Panc1 (cell line): Measurements from ENCODE around the gene WFS1. TPM values are rescaled to one million over a fixed set of nuclear protein-coding genes. Genes with fewer than 3 reads are reported as not detected.

ENCODE experiments used
- ATAC-seq: fragments of 200-7000 bp; cut with Tn5 transposase; 2 replicates; pipeline ENCODE4 v1.9.1; 2020; ENCODE audit warnings: mild to moderate bottlenecking, moderate library complexity
- BruUV-seq: library from RNA; stranded (reverse); fragments of 400-500 nt; replicated peaks from 2 replicates; lab custom pipeline; 2021; lab: Mats Ljungman, UMichigan
- CTCF ChIA-PET: fragments of 300-600 bp; sonication (Branson Sonifier 250); formaldehyde crosslinking; loops from one replicate; lab custom pipeline; 2022; ENCODE audit warnings: antibody characterized with exemption; lab: Charles Lee
- POLR2A ChIA-PET: fragments of 300-600 bp; sonication (Branson Sonifier 250); formaldehyde crosslinking; loops from one replicate; lab custom pipeline; 2022; ENCODE audit warnings: antibody characterized with exemption; lab: Charles Lee
- DNase-seq: peaks from one replicate; pipeline ENCODE4 v3.0.0-alpha.2; 2010; ENCODE audit warnings: low read depth, low spot score
- H3K27ac ChIP-seq: 2 replicates; pipeline ENCODE4 v1.5.1; 2011; ENCODE audit warnings: mild to moderate bottlenecking, low read length, inconsistent platforms
- H3K27me3 ChIP-seq: fragments of 200-500 bp; sonication (Bioruptor generic); 2 replicates; pipeline ENCODE4 v1.6.0; 2014; ENCODE audit warnings: low read length, inconsistent platforms; ENCODE audit not compliant: control insufficient read depth, insufficient read depth
- H3K36me3 ChIP-seq: fragments of 200-500 bp; sonication (Bioruptor generic); 2 replicates; pipeline ENCODE4 v1.5.1; 2014; ENCODE audit warnings: inconsistent platforms, mild to moderate bottlenecking, low read length, moderate library complexity; ENCODE audit not compliant: control insufficient read depth, insufficient read depth
- H3K4me1 ChIP-seq: 2 replicates; pipeline ENCODE4 v1.5.1; 2011; ENCODE audit warnings: inconsistent platforms, mild to moderate bottlenecking, low read length, moderate library complexity; ENCODE audit not compliant: control insufficient read depth, insufficient read depth
- H3K4me3 ChIP-seq, 2 experiments: 2 replicates each; pipeline ENCODE4 v1.5.1; 2011 to 2012; ENCODE audit warnings: low read depth in 2 of 2, low read length in 2 of 2, mild to moderate bottlenecking in 2 of 2, inconsistent platforms in 1 of 2, moderate library complexity in 1 of 2
- H3K9me3 ChIP-seq: fragments of 200-500 bp; sonication (Bioruptor generic); 2 replicates; pipeline ENCODE4 v1.5.1; 2014; ENCODE audit warnings: low read depth, mild to moderate bottlenecking, inconsistent platforms, low read length, moderate library complexity; ENCODE audit not compliant: control insufficient read depth, insufficient read depth
- POLR2AphosphoS5 ChIP-seq: IDR thresholded peaks from 2 replicates; pipeline ENCODE4 v1.6.1; 2012; ENCODE audit warnings: mild to moderate bottlenecking, low read depth, low read length, moderate library complexity
- SIN3A ChIP-seq: IDR thresholded peaks from 2 replicates; pipeline ENCODE4 v1.6.1; 2012; ENCODE audit warnings: low read depth, mild to moderate bottlenecking, low read length, moderate library complexity, borderline replicate concordance; ENCODE audit not compliant: insufficient read depth
- TCF7L2 ChIP-seq: IDR thresholded peaks from 2 replicates; pipeline ENCODE4 v1.6.1; 2011; ENCODE audit warnings: mild to moderate bottlenecking, low read depth, low read length, inconsistent platforms
- in situ Hi-C: cut with HindIII; loops from 2 replicates; pipeline ENCODE4 v1.10.0; 2016; ENCODE audit warnings: low sequenced_read_pairs, low pct_unique_long_range_greater_than_20kb
- intact Hi-C: fragments of 100-400 bp; cut with micrococcal nuclease; formaldehyde crosslinking; loops from one replicate; pipeline ENCODE4 v1.10.0; 2022; ENCODE audit not compliant: unreplicated experiment
- total RNA-seq: library from RNA; stranded (reverse); gene quantifications from one replicate; pipeline ENCODE4 v1.2.1, GENCODE V29; 2021; ENCODE audit not compliant: unreplicated experiment
- TF ChIP-seq, protein P1 (sequence below), 2 experiments: IDR thresholded peaks; 2 replicates each; pipeline ENCODE4 v1.6.1; 2011 to 2012; ENCODE audit warnings: low read depth in 2 of 2, control low read depth in 1 of 2, low read length in 1 of 2, mild to moderate bottlenecking in 1 of 2, moderate library complexity in 1 of 2; ENCODE audit not compliant: insufficient read depth in 1 of 2
- TF ChIP-seq, protein P2 (sequence below): fragments of 450-650 bp; IDR thresholded peaks from 2 replicates; pipeline ENCODE4 v1.5.1; 2017; ENCODE audit warnings: mild to moderate bottlenecking

The WFS1 gene
- total RNA-seq, 1 experiment from 2014 or later, result 67.5 TPM

- no peak for DNase-seq
- no peaks in the 10 kb centered on the region for H3K27me3 ChIP-seq
- no TSS peak for BruUV-seq
- H3K9me3 ChIP-seq, result no peaks in the 10 kb centered on the region
- H3K27ac ChIP-seq, result no peak overlapping the region
- no peak for ATAC-seq
- H3K36me3 ChIP-seq, result no peaks in the 10 kb centered on the region
- H3K4me3 ChIP-seq, result no peak overlapping the region
- in situ Hi-C loops (no loop called here), intact Hi-C loops (no loop called here)
- POLR2A ChIA-PET, result no interaction called here
- CTCF ChIA-PET, result interaction anchor here (1.2 to 1.3 kb wide), 2 partner anchors 61 to 74 kb away, joined by 3 read pairs; no protein-coding TSS in a partner anchor
- TF ChIP-seq, protein P1, sequence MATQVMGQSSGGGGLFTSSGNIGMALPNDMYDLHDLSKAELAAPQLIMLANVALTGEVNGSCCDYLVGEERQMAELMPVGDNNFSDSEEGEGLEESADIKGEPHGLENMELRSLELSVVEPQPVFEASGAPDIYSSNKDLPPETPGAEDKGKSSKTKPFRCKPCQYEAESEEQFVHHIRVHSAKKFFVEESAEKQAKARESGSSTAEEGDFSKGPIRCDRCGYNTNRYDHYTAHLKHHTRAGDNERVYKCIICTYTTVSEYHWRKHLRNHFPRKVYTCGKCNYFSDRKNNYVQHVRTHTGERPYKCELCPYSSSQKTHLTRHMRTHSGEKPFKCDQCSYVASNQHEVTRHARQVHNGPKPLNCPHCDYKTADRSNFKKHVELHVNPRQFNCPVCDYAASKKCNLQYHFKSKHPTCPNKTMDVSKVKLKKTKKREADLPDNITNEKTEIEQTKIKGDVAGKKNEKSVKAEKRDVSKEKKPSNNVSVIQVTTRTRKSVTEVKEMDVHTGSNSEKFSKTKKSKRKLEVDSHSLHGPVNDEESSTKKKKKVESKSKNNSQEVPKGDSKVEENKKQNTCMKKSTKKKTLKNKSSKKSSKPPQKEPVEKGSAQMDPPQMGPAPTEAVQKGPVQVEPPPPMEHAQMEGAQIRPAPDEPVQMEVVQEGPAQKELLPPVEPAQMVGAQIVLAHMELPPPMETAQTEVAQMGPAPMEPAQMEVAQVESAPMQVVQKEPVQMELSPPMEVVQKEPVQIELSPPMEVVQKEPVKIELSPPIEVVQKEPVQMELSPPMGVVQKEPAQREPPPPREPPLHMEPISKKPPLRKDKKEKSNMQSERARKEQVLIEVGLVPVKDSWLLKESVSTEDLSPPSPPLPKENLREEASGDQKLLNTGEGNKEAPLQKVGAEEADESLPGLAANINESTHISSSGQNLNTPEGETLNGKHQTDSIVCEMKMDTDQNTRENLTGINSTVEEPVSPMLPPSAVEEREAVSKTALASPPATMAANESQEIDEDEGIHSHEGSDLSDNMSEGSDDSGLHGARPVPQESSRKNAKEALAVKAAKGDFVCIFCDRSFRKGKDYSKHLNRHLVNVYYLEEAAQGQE (IDR thresholded peaks at IDR 0.05; ENCODE audit: insufficient read depth in 1 of 2, low read depth in 2 of 2, low read length in 1 of 2), result no peak
- no peak for TF ChIP-seq TCF7L2
- no peak for TF ChIP-seq POLR2AphosphoS5
- TF ChIP-seq, protein P2, sequence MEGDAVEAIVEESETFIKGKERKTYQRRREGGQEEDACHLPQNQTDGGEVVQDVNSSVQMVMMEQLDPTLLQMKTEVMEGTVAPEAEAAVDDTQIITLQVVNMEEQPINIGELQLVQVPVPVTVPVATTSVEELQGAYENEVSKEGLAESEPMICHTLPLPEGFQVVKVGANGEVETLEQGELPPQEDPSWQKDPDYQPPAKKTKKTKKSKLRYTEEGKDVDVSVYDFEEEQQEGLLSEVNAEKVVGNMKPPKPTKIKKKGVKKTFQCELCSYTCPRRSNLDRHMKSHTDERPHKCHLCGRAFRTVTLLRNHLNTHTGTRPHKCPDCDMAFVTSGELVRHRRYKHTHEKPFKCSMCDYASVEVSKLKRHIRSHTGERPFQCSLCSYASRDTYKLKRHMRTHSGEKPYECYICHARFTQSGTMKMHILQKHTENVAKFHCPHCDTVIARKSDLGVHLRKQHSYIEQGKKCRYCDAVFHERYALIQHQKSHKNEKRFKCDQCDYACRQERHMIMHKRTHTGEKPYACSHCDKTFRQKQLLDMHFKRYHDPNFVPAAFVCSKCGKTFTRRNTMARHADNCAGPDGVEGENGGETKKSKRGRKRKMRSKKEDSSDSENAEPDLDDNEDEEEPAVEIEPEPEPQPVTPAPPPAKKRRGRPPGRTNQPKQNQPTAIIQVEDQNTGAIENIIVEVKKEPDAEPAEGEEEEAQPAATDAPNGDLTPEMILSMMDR, result no peak
- TF ChIP-seq SIN3A, result no peak
- H3K4me1 ChIP-seq, result no peaks in the 10 kb centered on the region
Measured at GRCh38 chr4:6324461-6324998, 54.9 kb downstream of the WFS1 start.

- ChIA-PET POLR2A (no interaction called here), CTCF (interaction anchor here (1.2 to 1.3 kb wide), 2 partner anchors 61 to 74 kb away, joined by 3 read pairs; no protein-coding TSS in a partner anchor)
- intact Hi-C loops (loop anchor here (5.0 kb wide), 1 partner anchor 193 kb away; no protein-coding TSS in a partner anchor), in situ Hi-C loops (no loop called here)
- H3K27ac ChIP-seq, result no peak overlapping the region
- TF ChIP-seq, protein P2, result no peak
- TF ChIP-seq, protein P1 (IDR thresholded peaks at IDR 0.05; ENCODE audit: insufficient read depth in 1 of 2, low read depth in 2 of 2, low read length in 1 of 2), result no peak
- TF ChIP-seq TCF7L2 (no peak), POLR2AphosphoS5 (no peak), SIN3A (no peak)
- no peaks in the 10 kb centered on the region for H3K36me3 ChIP-seq
- no peak overlapping the region for H3K4me3 ChIP-seq
- BruUV-seq, result no TSS peak
- ATAC-seq (no peak), DNase-seq (no peak)
- H3K4me1 ChIP-seq, result no peaks in the 10 kb centered on the region
- H3K9me3 ChIP-seq, result no peaks in the 10 kb centered on the region
- no peaks in the 10 kb centered on the region for H3K27me3 ChIP-seq
Measured at GRCh38 chr4:6324999-6325787, 55.5 kb downstream of the WFS1 start.
